Loucy (cell line): ENCODE data around the gene ASXL3.

Experiments used
- H2AFZ ChIP-seq: fragments of 200-600 bp; sonication (generic); 2 replicates; pipeline ENCODE4 v1.6.0; 2016; ENCODE audit warnings: antibody characterized with exemption, mild to moderate bottlenecking, low read length, moderate library complexity
- H3F3A ChIP-seq: fragments of 200-600 bp; 2 replicates; pipeline ENCODE4 v1.6.0; 2016; ENCODE audit warnings: antibody characterized with exemption, low read depth, mild to moderate bottlenecking
- H3K27me3 ChIP-seq: fragments of 200-600 bp; sonication (generic); 2 replicates; pipeline ENCODE4 v1.6.1; 2014; ENCODE audit warnings: low read length, mild to moderate bottlenecking; ENCODE audit not compliant: insufficient read depth, poor library complexity, severe bottlenecking
- H3K36me3 ChIP-seq: fragments of 200-600 bp; sonication (generic); 2 replicates; pipeline ENCODE4 v1.6.1; 2016; ENCODE audit warnings: low read length; ENCODE audit not compliant: insufficient read depth
- H3K4me1 ChIP-seq: fragments of 200-600 bp; sonication (generic); 2 replicates; pipeline ENCODE4 v1.5.1; 2014; ENCODE audit warnings: low read length, mild to moderate bottlenecking; ENCODE audit not compliant: insufficient read depth, poor library complexity, severe bottlenecking
- H3K4me2 ChIP-seq: fragments of 200-600 bp; sonication (generic); 2 replicates; pipeline ENCODE4 v1.6.0; 2014; ENCODE audit warnings: antibody characterized with exemption, low read length, low read depth, mild to moderate bottlenecking; ENCODE audit not compliant: poor library complexity, severe bottlenecking
- H3K4me3 ChIP-seq: fragments of 200-600 bp; sonication (generic); 2 replicates; pipeline ENCODE4 v1.5.1; 2014; ENCODE audit warnings: low read length, mild to moderate bottlenecking, mixed read lengths; ENCODE audit not compliant: poor library complexity, severe bottlenecking
- H3K79me2 ChIP-seq: fragments of 200-600 bp; sonication (generic); 2 replicates; pipeline ENCODE4 v1.6.1; 2014; ENCODE audit warnings: low read length; ENCODE audit not compliant: insufficient read depth
- H3K9ac ChIP-seq: fragments of 200-600 bp; sonication (generic); 2 replicates; pipeline ENCODE4 v1.6.0; 2014; ENCODE audit warnings: mild to moderate bottlenecking, low read depth, low read length, moderate library complexity; ENCODE audit not compliant: poor library complexity, severe bottlenecking
- H3K9me2 ChIP-seq: fragments of 200-600 bp; sonication (generic); replicated peaks from 2 replicates; pipeline ENCODE4 v1.6.1; 2016; ENCODE audit warnings: low read depth, low read length, mixed read lengths
- H3K9me3 ChIP-seq: fragments of 200-600 bp; sonication (generic); 2 replicates; pipeline ENCODE4 v1.6.1; 2014; ENCODE audit warnings: mild to moderate bottlenecking, antibody characterized with exemption, low read length, low read depth; ENCODE audit not compliant: insufficient read depth
- H4K20me1 ChIP-seq: fragments of 200-600 bp; sonication (generic); 2 replicates; pipeline ENCODE4 v1.6.0; 2014; ENCODE audit warnings: antibody characterized with exemption, low read length, mild to moderate bottlenecking; ENCODE audit not compliant: insufficient read depth, poor library complexity, severe bottlenecking
- CTCF ChIP-seq: fragments of 200-600 bp; sonication (generic); conservative IDR thresholded peaks from 2 replicates; pipeline ENCODE4 v1.5.1; 2014; ENCODE audit warnings: mild to moderate bottlenecking, antibody characterized with exemption, low read length
- EZH2phosphoT487 ChIP-seq: fragments of 200-600 bp; IDR thresholded peaks from 2 replicates; pipeline ENCODE4 v1.6.1; 2018; ENCODE audit warnings: antibody characterized with exemption, mild to moderate bottlenecking, moderate library complexity, borderline replicate concordance

ASXL3 gene

GRCh38 chr18:33576999-33577646 lies 896 bp upstream of the ASXL3 start:
- TF ChIP-seq CTCF, result no peak
- TF ChIP-seq EZH2phosphoT487, result no peak
- Histone ChIP-seq H3F3A (no peaks in the 10 kb centered on the region), H3K9me3 (no peaks in the 10 kb centered on the region), H3K9ac (no peak overlapping the region), H3K79me2 (no peaks in the 10 kb centered on the region), H3K4me2 (no peak overlapping the region), H3K27me3 (no peaks in the 10 kb centered on the region), H3K4me1 (peaks cover 7% of the 10 kb centered on the region), H3K4me3 (no peak overlapping the region), H3K9me2 (no peaks in the 10 kb centered on the region), H4K20me1 (no peaks in the 10 kb centered on the region), H3K36me3 (no peaks in the 10 kb centered on the region), H2AFZ (no peak overlapping the region; the same call in 1 of the 2 replicates)

GRCh38 chr18:33578518-33579348 lies 714 bp downstream of the ASXL3 start:
- Histone ChIP-seq H3K27me3 (no peaks in the 10 kb centered on the region), H3K79me2 (no peaks in the 10 kb centered on the region), H3K9me3 (no peaks in the 10 kb centered on the region), H3K36me3 (no peaks in the 10 kb centered on the region), H3K4me1 (peaks cover 7% of the 10 kb centered on the region), H3K9me2 (no peaks in the 10 kb centered on the region), H2AFZ (no peak overlapping the region), H4K20me1 (no peaks in the 10 kb centered on the region), H3K9ac (no peak overlapping the region), H3F3A (no peaks in the 10 kb centered on the region), H3K4me3 (no peak overlapping the region), H3K4me2 (no peak overlapping the region)
- TF ChIP-seq EZH2phosphoT487 (no peak), CTCF (no peak)

- no peak overlapping the region for H3K4me2 ChIP-seq
- H2AFZ ChIP-seq, result no peak overlapping the region
- no peaks in the 10 kb centered on the region for H3K9me3 ChIP-seq
- no peaks in the 10 kb centered on the region for H3K36me3 ChIP-seq
- H3K4me3 ChIP-seq, result no peak overlapping the region
- no peaks in the 10 kb centered on the region for H3F3A ChIP-seq
- H3K79me2 ChIP-seq, result no peaks in the 10 kb centered on the region
- no peaks in the 10 kb centered on the region for H3K27me3 ChIP-seq
- H3K4me1 ChIP-seq, result peaks cover 7% of the 10 kb centered on the region
- no peak overlapping the region for H3K9ac ChIP-seq
- TF ChIP-seq CTCF (no peak), EZH2phosphoT487 (no peak)
- no peaks in the 10 kb centered on the region for H3K9me2 ChIP-seq
- no peaks in the 10 kb centered on the region for H4K20me1 ChIP-seq
Measured at GRCh38 chr18:33579349-33580215, 1.6 kb downstream of the ASXL3 start.
